Measurements from ENCODE around the gene RPUSD4. TPM values are rescaled to one million over a fixed set of nuclear protein-coding genes. Genes with fewer than 3 reads are reported as not detected.

Gene RPUSD4
- total RNA-seq, 1 donor = 24.2 TPM

GRCh38 chr11:126191379-126192073 is 19.9 kb downstream of the RPUSD4 start:
- no peak overlapping the region for H3K4me3 ChIP-seq (ENCODE audit: low read depth, low read length)
- TF ChIP-seq CTCF (IDR thresholded peaks at IDR 0.05; ENCODE audit: insufficient read depth, low read length) = no peak
- DNase-seq (ENCODE audit: low read depth) = no peak

DNA sequence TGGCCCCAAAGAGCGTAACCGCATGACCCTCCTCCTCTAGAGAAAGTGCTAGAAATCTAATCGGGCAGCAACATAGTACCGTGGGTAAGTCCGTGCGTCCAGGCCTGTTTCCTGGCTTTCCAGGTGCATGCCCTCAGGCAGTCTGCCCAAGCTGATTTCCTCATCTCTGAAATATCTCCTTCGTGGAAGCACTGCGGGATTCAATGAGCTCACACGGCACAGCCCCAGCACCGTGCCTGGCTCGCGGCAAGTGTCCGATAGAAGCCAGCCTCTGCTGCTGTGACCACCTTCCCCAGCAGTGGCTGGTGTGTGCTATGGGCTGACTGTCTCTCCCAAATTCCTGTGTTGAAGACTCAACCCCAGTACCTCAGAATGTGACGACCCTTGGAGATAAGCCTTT is 20.7 kb downstream of the RPUSD4 start:
- H3K4me3 ChIP-seq (ENCODE audit: low read depth, low read length) = no peak overlapping the region
- no peak for TF ChIP-seq CTCF (IDR thresholded peaks at IDR 0.05; ENCODE audit: insufficient read depth, low read length)
- no peak for DNase-seq (ENCODE audit: low read depth)

DNA sequence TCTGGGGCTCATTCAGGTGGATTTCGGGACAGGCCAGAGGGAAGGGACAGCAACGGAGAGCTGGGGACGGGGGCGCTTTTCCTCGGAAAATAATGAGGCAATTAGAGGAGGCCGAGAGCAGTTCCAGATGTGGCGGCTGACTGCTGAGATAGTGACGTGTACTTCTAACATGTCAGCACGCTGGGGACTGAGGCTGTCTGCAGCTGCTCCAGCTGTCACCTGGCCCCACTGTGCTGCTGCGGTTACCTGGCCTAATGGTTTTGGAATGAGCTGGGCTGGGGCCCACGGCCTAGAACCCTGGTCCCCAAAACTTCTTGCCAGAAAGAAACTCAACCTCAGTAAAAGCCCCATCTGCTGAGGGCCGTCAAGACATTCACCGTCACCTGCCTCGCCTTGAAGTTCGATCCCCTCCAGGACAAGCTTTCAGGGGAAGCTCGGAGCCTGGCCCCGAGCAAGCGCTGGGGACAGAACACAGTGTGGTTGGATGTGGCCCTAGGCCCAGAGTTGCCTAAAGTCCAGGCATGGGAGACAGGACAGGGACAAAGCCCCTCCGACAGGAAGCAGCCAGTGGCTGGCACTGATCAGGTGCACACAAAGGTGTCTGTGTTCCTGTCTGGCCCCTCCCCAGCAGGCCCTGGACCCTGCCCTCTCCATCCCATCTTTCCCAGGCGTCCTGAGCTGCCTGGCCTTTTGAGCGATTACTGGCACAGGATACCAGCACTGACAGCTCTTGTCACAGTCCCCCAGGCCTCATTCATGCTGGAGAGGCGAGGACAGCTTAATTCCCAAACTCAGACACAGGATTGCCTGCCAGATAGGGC is 22.1 kb downstream of the RPUSD4 start:
- no peak overlapping the region for H3K4me3 ChIP-seq (ENCODE audit: low read depth, low read length)
- no peak for TF ChIP-seq CTCF (IDR thresholded peaks at IDR 0.05; ENCODE audit: insufficient read depth, low read length)
- DNase-seq (ENCODE audit: low read depth) = no peak

GRCh38 chr11:126188332-126189108 is 22.9 kb downstream of the RPUSD4 start:
- no peak for TF ChIP-seq CTCF (IDR thresholded peaks at IDR 0.05; ENCODE audit: insufficient read depth, low read length)
- no peak overlapping the region for H3K4me3 ChIP-seq (ENCODE audit: low read depth, low read length)
- DNase-seq (ENCODE audit: low read depth) = no peak

DNA sequence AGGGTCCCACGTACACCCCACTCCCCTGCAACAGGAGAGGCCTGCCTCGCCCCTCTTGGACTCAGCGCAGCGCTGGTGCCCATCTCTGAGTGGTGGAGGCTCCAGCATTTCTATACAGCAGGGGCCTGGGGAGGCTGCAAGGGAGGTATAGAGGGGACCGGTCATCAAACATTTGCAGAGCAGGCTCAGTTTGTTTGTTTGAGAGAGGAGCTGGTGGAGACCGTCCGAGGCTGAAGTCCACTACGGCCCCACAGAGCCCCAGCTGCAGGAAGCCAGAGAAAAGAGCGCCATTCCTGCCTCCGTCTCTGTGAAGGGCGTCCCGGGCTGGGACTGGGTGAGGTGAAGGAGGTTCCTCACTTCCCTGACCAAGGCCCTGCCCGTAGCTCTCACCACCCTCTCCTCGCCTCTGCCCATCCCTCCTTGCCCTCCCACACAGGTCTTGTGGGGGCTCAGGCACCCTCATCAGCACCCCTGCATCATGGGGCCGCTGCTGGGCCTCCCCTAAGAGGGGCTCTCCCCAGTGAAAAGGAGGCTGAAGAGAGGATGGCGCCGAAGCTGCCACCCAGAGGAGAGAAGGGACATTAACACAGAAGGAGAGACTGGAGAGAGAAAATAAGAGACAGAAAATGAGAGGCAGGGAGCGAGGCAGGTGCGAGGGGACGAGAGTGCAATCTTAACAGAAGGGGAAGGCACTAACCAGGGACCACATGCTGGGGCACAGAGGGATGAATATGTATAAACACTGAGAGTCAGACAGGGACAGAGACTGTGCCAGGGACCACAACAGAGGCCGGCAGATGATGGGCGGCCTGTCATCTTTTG is 24.5 kb downstream of the RPUSD4 start:
- no peak for DNase-seq (ENCODE audit: low read depth)
- TF ChIP-seq CTCF (IDR thresholded peaks at IDR 0.05; ENCODE audit: insufficient read depth, low read length) = peak; percentile 30
- no peak overlapping the region for H3K4me3 ChIP-seq (ENCODE audit: low read depth, low read length)

Data from fibroblast of the aortic adventitia (primary cell).